Subcutaneous abdominal adipose tissue (tissue), 5 donors: ENCODE measurements around the gene PDGFA.

Experiments used
- H3K27ac ChIP-seq: one replicate; pipeline ENCODE4 v1.7.0; 2013; ENCODE audit warnings: low read depth, mild to moderate bottlenecking, inconsistent platforms, low read length, moderate library complexity
- H3K27me3 ChIP-seq, 5 donors: one replicate each; pipeline ENCODE4 v1.7.0; 2013; ENCODE audit warnings: low read length in 5 of 5, inconsistent platforms in 1 of 5; ENCODE audit not compliant: control insufficient read depth in 5 of 5, insufficient read depth in 4 of 5
- H3K36me3 ChIP-seq, 5 donors: one replicate each; pipeline ENCODE4 v1.7.0; 2013; ENCODE audit warnings: low read length in 5 of 5; ENCODE audit not compliant: control insufficient read depth in 5 of 5, insufficient read depth in 5 of 5
- H3K4me1 ChIP-seq, 5 donors: one replicate each; pipeline ENCODE4 v1.7.0; 2013; ENCODE audit warnings: low read length in 5 of 5, mild to moderate bottlenecking in 3 of 5, moderate library complexity in 1 of 5; ENCODE audit not compliant: control insufficient read depth in 5 of 5, insufficient read depth in 5 of 5
- H3K4me3 ChIP-seq, 5 donors: one replicate each; pipeline ENCODE4 v1.7.0; 2013; ENCODE audit warnings: low read length in 5 of 5, low read depth in 1 of 5
- H3K9ac ChIP-seq, 5 donors: one replicate each; pipeline ENCODE4 v1.7.0; 2013; ENCODE audit warnings: low read length in 5 of 5, mild to moderate bottlenecking in 4 of 5, moderate library complexity in 3 of 5
- H3K9me3 ChIP-seq, 5 donors: one replicate each; pipeline ENCODE4 v1.7.0; 2013; ENCODE audit warnings: low read length in 5 of 5; ENCODE audit not compliant: control insufficient read depth in 5 of 5
- donor health status: healthy.
- donor health status: healthy.
- donor health status: healthy.
- donor health status: healthy.
- donor health status: healthy.

The PDGFA gene

GRCh38 chr7:462173-463103 is 57.2 kb downstream of the PDGFA start:
- Histone ChIP-seq H3K9me3 (peaks cover 0 to 4% (median 2%) of the 10 kb centered on the region in 5 donors), H3K36me3 (no peaks in the 10 kb centered on the region), H3K4me3 (no peak overlapping the region), H3K4me1 (peaks cover 0 to 29% (median 15%) of the 10 kb centered on the region in 5 donors), H3K27ac (no peak overlapping the region), H3K9ac (no peak overlapping the region), H3K27me3 (peaks cover 11 to 38% (median 14%) of the 10 kb centered on the region in 5 donors)

- H3K9ac ChIP-seq = no peak overlapping the region
Observed at GRCh38 chr7:461453-462172, 58.0 kb downstream of the PDGFA start.

GRCh38 chr7:461117-461452 is 58.6 kb downstream of the PDGFA start:
- H3K4me3 ChIP-seq = no peak overlapping the region
- H3K27me3 ChIP-seq = peaks cover 11 to 38% (median 14%) of the 10 kb centered on the region in 5 donors
- H3K36me3 ChIP-seq = no peaks in the 10 kb centered on the region
- no peak overlapping the region for H3K27ac ChIP-seq
- H3K9me3 ChIP-seq = peaks cover 0 to 4% (median 2%) of the 10 kb centered on the region in 5 donors
- no peak overlapping the region for H3K9ac ChIP-seq
- peaks cover 0 to 29% (median 15%) of the 10 kb centered on the region in 5 donors for H3K4me1 ChIP-seq

More at GRCh38 chr7:461453-462172, 58.0 kb downstream of the PDGFA start:
- H3K36me3 ChIP-seq = no peaks in the 10 kb centered on the region
- H3K27ac ChIP-seq = no peak overlapping the region
- peaks cover 0 to 4% (median 2%) of the 10 kb centered on the region in 5 donors for H3K9me3 ChIP-seq
- no peak overlapping the region for H3K4me3 ChIP-seq
- peaks cover 11 to 38% (median 14%) of the 10 kb centered on the region in 5 donors for H3K27me3 ChIP-seq
- H3K4me1 ChIP-seq = peaks cover 0 to 29% (median 15%) of the 10 kb centered on the region in 5 donors

GRCh38 chr7:460374-461116 is 59.1 kb downstream of the PDGFA start:
- peaks cover 0 to 30% (median 16%) of the 10 kb centered on the region in 5 donors for H3K4me1 ChIP-seq
- H3K4me3 ChIP-seq = no peak overlapping the region
- H3K36me3 ChIP-seq = no peaks in the 10 kb centered on the region
- H3K27me3 ChIP-seq = peaks cover 11 to 38% (median 14%) of the 10 kb centered on the region in 5 donors
- H3K27ac ChIP-seq = no peak overlapping the region
- peaks cover 0 to 4% (median 2%) of the 10 kb centered on the region in 5 donors for H3K9me3 ChIP-seq
- H3K9ac ChIP-seq = no peak overlapping the region

- Histone ChIP-seq H3K36me3 (no peaks in the 10 kb centered on the region), H3K27ac (no peak overlapping the region)
Observed at GRCh38 chr7:459584-460373, 59.9 kb downstream of the PDGFA start.

GRCh38 chr7:458511-459245 is 61.0 kb downstream of the PDGFA start:
- Histone ChIP-seq H3K4me3 (no peak overlapping the region), H3K36me3 (no peaks in the 10 kb centered on the region), H3K4me1 (peaks cover 0 to 25% (median 13%) of the 10 kb centered on the region in 5 donors), H3K9me3 (peaks cover 0 to 4% (median 2%) of the 10 kb centered on the region in 5 donors), H3K27me3 (peaks cover 11 to 51% (median 23%) of the 10 kb centered on the region in 5 donors), H3K27ac (no peak overlapping the region), H3K9ac (no peak overlapping the region)

More at GRCh38 chr7:459584-460373, 59.9 kb downstream of the PDGFA start:
- Histone ChIP-seq H3K9me3 (peaks cover 0 to 4% (median 2%) of the 10 kb centered on the region in 5 donors), H3K4me1 (peaks cover 0 to 30% (median 15%) of the 10 kb centered on the region in 5 donors), H3K4me3 (no peak overlapping the region), H3K9ac (no peak overlapping the region), H3K27me3 (peaks cover 11 to 43% (median 19%) of the 10 kb centered on the region in 5 donors)

GRCh38 chr7:457814-458510 is 61.7 kb downstream of the PDGFA start:
- H3K4me1 ChIP-seq = peaks cover 0 to 28% (median 16%) of the 10 kb centered on the region in 5 donors

GRCh38 chr7:455110-455928 is 64.3 kb downstream of the PDGFA start:
- no peaks in the 10 kb centered on the region for H3K36me3 ChIP-seq
- peaks cover 0 to 30% (median 25%) of the 10 kb centered on the region in 5 donors for H3K4me1 ChIP-seq
- no peak overlapping the region for H3K9ac ChIP-seq
- peaks cover 0 to 4% (median 2%) of the 10 kb centered on the region in 5 donors for H3K9me3 ChIP-seq
- H3K4me3 ChIP-seq = no peak overlapping the region
- no peak overlapping the region for H3K27ac ChIP-seq
- H3K27me3 ChIP-seq = peaks cover 30 to 55% (median 40%) of the 10 kb centered on the region in 5 donors

More at GRCh38 chr7:457814-458510, 61.7 kb downstream of the PDGFA start:
- H3K27ac ChIP-seq = no peak overlapping the region
- no peaks in the 10 kb centered on the region for H3K36me3 ChIP-seq
- H3K27me3 ChIP-seq = peaks cover 15 to 57% (median 28%) of the 10 kb centered on the region in 5 donors
- no peak overlapping the region for H3K9ac ChIP-seq
- no peak overlapping the region for H3K4me3 ChIP-seq
- H3K9me3 ChIP-seq = peaks cover 0 to 4% (median 2%) of the 10 kb centered on the region in 5 donors
